HG03565 (cell line): ENCODE data around the gene KIF16B.
A peak's percentile ranks its signal among the peaks of the same experiment; 100 is the strongest.
"Not testable (repeated sequence)": the region's sequence is repeated elsewhere in the genome, so short reads cannot be mapped to it uniquely, and the experiment has no call there.

ENCODE experiments used
- ATAC-seq: cut with Tn5 transposase; IDR thresholded peaks from one replicate; pipeline ENCODE4 v1.9.1; 2021; ENCODE audit warnings: mild to moderate bottlenecking, moderate library complexity; ENCODE audit not compliant: unreplicated experiment

The KIF16B gene

GRCh38 chr20:16526433-16527380 lies 46.5 kb downstream of the KIF16B start:
- ATAC-seq: no peak

- not testable (repeated sequence) for ATAC-seq
These were observed 50.6 kb downstream of the KIF16B start for GRCh38 chr20:16522651-16523050.

DNA sequence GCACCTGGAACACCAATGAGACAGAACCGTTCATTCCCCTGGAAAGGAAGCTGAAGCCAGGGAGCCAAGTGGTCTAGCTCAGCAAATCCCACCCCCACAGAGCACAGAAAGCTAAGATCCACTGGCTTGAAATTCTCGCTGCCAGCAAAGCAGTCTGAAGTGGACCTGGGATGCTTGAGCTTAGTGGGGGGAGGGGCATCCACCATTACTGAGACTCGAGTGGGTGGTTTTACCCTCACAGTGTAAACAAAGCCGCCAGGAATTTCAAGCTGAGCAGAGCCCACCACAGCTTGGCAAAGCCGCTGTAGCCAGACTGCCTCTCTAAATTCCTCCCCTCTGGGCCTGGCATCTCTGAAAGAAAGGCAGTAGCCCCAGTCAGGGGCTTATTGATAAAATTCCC lies 53.1 kb downstream of the KIF16B start:
- ATAC-seq: no peak

- ATAC-seq: not testable (repeated sequence)
These were observed 53.6 kb downstream of the KIF16B start for GRCh38 chr20:16519673-16520072.

DNA sequence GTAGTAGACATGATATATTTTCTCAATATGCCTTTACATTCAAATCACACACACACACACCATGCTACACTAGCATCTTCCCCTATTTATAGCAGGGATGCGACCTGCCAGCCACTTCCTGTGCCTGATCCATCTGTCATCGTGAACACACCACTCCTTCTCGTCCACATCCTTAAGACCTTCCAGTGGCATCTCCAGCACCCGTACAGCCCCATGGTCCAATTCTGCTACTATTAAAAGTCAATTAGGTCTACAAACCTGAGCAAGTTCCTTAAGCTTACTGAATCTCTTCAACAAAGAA lies 54.5 kb downstream of the KIF16B start:
- no peak for ATAC-seq

DNA sequence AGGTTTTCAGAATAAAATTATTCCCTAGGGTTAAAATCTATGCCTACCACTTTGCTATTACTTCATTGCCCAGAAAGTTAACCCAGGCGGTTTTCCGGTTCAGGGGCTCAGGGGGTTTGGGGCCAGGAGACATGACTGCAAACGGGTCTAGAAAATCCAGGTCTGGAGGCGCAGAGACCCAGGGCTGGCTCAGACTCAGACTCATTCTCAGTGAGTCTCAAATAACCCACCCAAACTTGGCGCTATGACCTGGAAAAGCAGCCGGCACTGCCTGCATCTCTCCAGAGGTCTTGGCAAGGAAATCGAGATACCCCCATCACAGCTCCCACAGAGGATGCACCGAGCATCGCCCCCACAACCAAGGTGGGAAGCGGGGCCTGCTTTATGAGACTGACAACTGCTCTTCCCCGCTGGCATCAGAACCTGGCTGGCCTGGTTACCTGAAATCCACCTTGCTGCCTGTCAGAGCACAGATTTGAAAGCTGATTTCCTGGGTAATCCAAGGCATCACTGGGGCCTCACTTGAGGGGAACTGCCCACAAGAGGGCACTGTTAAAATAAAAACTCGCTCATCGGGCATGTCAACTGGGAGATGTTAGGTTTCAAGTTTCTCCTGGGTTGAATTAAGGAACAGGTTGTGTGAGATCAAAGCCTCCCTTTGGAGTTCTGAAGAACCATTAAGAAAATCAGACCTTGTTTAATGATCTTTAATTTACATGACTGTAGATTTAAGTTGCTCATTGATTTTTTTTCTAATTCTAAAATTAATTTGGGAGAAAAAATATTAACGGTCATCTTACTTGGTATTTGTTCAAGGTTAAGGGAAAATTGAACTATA lies 55.1 kb downstream of the KIF16B start:
- peak; percentile 54 for ATAC-seq

DNA sequence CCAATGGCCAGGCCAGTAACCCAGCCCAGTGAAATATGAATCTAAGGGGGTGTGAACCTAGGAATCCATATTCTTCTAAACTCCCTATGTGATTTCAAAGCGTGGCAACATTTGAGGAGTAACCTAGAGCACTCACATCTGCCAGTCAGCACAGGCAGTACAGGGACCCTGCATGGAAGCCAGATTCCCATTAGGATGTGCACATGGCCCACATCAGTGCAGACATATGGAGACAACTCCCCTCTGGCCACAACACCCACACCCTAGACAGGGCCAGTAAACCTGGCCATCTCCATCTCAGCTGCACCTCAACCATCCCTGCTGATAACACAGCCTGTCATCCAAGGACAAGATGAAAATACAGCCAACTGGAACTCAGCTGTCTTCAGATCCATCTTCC lies 56.5 kb downstream of the KIF16B start:
- no peak for ATAC-seq

DNA sequence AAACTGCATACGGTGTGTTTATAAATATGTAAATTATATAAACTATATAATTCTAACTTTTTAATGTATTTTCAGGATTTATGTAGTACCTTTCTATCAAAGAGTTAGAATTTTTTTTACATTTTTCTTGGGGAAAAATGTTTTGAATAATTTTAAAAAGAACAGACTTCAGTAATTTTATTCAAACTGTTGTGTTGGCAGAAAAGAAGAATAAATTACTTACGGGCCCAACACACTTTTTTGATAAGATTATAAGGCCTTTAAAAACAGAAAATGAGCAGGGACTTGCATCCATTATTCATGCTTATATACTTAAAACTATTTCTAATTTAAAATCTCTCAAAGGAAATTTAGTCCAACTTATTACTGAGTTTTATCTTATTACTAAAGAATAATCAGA lies 58.2 kb downstream of the KIF16B start:
- ATAC-seq: no peak

DNA sequence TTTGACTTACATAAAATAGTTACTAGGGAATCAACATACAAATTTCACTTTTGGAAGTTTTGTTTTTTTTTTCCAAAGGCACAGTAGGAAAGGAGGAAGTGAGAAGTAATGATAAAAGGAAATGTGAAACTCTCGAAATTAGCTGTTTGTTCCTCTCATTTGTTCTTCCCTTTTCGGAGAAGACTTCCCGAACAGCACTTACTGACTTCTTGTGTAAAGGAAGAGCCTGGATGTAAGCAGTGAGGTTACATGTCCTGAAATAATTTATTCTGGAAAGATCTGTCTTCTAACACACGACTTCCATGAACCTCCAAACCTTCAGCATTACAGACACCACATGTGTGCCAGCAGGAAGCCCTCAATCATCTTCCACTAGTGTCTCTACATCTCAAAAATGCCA lies 59.1 kb downstream of the KIF16B start:
- no peak for ATAC-seq

DNA sequence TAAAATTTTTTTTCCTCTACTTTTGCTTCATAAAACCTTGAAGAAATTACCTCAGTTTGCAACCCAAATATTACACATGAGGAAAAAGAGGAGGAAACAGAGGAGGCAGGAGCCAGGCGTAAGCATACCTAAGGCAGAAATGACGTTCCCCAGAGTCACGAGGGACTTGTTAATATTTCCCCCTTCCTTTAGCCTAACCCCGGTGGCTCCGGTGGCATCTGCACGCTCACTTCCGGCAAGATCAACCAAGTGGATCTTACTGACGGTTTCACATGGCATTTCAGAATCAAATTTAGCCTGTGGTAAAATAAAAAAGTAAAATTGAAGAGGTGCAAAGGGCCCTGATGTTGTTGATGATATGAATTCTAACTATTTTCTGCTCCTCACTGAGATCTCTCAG lies 67.4 kb downstream of the KIF16B start:
- ATAC-seq: no peak

DNA sequence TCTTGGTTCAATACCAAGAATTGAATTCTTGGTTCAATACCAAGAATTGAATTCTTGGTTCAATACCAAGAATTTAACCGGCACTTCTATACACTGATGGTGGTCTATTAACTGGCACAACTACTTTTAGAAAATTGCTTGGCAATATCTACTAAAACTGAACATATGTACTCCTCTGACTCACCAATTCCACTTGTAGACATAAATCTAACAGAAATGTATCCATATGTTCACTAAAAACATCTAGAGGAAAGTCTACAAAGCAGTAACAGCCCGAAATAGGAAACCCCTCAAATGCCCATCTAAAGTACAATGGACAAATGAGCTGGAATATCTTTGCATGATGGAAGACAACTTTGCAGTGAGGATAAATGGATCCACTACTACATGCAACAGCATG lies 71.9 kb downstream of the KIF16B start:
- ATAC-seq: no peak

GRCh38 chr20:16500197-16500596 lies 73.1 kb downstream of the KIF16B start:
- no peak for ATAC-seq

DNA sequence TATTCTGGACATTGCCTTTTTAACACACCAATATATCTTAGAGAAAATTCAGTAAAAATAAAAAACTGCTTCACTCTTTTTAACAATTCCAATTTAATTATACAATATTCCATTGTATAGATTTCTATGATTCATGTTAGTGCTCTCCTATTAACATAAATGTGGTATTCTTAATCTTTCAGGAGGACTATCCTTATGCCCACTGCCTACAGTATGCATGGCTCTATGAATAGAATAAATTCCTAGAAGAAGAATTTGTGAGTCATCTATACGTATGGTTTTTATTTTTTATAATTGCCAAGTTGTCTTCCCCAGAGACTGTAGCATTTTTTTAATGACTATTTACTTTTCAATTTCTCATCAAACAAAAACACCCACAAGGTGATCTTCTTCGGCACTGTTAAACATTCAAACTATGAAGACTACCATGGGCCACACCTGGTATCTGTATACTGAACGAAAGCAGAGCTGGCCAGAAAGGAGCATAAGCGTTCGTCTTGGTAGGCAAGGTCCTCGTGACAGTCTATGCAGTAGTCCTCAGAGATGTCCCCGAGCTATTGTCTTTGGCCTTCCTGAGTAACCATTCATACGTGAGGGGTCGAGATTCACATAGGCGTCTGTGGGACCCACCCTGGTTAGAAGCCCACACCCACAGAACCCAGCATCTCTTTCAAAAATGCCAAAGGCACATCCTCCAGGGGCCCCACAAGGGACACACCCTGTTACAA lies 74.6 kb downstream of the KIF16B start:
- ATAC-seq: no peak

DNA sequence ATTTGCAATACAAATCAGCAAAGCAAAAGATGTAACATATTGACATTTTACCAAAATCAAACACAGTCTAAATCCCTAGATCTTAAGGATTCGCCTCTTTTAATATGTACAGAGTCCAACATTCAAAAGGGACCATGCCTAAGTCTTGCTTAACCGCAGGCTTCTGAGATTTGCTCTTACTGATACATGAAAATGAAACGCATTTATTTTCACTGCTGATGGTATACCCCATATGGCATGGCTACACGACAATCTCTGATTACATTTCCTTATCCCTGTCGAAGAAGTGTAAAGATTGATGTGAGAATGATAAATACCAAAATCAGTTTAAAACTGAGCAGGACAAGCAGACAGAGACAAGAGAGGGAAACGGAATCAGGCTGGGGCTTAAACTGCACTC lies 75.4 kb downstream of the KIF16B start:
- ATAC-seq: no peak

DNA sequence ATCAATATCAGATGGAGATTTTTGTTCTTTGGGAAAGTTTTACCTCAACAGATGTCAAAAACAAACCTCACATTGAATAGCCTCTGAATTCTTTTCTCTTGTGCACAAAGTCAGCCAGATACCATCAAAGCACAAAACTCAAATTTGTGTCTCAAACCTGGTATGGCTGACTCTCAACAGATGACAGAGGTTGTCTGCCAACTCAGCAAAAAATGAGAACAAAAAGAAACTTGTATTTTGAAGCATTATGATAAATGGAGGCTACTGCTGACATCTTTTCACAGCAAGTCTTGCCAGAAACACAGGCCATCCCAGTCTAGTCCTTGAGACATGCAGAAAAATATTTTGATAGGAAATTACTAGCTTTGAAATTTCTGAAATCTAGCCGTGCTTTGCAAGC lies 79.8 kb downstream of the KIF16B start:
- no peak for ATAC-seq

DNA sequence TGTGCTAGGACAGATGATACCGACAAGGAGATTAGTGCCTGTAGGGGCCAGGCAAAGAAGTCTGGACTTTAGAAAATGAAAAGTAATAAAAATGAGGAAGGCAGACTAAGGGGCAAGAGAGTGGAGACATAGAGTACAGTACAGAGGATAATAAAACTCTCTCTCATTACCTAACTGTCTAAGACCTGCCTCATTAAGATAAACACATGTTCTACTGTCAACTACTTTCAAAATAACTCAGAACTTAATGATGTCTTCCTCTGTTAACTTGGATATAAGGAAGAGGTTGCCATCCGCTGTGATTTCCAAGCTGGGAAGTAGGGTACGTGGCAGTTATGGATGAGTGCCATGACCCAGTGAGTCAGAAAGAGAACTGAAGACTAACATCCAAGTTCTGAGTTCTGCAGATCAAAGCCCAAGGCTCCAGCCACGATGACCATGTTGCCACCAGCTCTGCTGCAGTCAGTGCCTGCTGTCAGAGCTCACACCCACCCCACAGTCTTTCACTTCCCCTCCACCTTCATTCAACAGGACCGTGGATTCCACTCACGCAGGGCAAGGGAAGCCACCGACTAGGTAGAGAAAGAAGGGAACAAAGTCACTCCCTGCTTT lies 81.8 kb downstream of the KIF16B start:
- peak; percentile 83 for ATAC-seq

DNA sequence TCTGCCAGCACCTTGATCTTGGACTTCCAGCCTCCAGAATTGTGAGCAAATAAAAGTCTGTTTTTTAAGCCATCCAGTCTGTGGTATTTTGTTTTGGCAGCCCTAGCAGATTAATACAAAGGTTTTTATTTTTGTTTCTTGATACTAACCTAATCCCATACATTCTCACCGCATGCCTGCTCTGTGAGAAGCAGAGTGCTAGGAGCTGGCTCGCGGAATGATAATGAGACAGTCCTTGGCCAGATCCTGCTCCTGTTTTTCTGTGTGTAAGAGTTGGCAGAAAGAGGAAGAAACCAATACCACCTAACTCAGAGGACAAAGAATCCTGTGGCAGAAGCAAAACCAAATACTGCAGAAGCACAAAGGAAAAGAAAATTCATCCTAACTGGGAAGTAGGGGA lies 82.6 kb downstream of the KIF16B start:
- ATAC-seq: no peak

- ATAC-seq: no peak
These were observed 84.6 kb downstream of the KIF16B start for GRCh38 chr20:16488616-16489015.

DNA sequence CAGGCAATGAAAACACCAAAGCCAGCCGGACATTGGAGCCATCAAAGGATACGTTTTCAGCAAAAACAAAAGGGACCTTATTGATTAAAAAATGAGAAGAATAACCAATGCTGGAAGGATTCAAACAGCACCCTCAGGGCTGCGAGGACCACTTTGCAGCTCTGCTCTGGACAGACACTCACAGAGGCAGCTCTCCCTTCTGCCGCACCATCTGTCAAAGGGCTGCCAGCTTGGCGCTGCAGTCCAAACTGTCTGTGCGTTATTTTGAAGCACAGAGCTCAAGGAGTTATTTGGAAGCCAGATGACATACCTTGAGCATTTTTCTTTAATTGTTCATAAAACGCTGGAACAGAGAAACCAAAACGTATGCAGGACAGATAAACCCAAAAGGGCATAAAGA lies 85.2 kb downstream of the KIF16B start:
- ATAC-seq: no peak

DNA sequence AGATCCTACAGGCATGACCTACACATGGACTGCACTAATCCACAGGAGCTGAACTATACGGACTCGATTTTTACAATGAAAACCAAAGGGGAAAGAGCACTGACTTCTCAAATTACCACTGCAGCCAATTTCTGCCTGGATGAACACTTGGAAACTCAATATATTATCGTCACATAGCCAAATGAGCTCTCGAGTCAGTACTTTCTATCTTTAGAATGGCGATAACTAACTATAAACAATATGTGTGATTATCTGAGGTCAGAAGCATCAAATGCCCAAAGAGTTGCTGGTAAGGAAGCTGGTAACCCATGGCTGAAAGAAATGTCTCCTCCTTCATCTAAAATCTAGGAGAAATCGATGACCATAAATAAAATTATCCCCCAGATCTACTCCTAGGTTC lies 86.7 kb downstream of the KIF16B start:
- no peak for ATAC-seq

- ATAC-seq: no peak
These were observed 87.8 kb downstream of the KIF16B start for GRCh38 chr20:16485401-16485800.
